OCI-LY1 (cell line): Measurements from ENCODE around the gene RIN1.

Experiments used
- H2AFZ ChIP-seq: fragments of 200-600 bp; sonication (generic), shearing (Covaris generic); 2 replicates; pipeline ENCODE4 v1.6.0; 2014; ENCODE audit warnings: antibody characterized with exemption, mild to moderate bottlenecking, low read length
- H3F3A ChIP-seq: fragments of 200-600 bp; sonication (generic), shearing (Covaris generic); 2 replicates; pipeline ENCODE4 v1.6.0; 2014; ENCODE audit warnings: mild to moderate bottlenecking, antibody characterized with exemption, low read length, moderate library complexity; ENCODE audit not compliant: insufficient read depth
- H3K27ac ChIP-seq: fragments of 200-600 bp; sonication (generic); 2 replicates; pipeline ENCODE4 v1.5.1; 2014; ENCODE audit warnings: low read length, mixed run types, mild to moderate bottlenecking, low read depth; ENCODE audit not compliant: poor library complexity, severe bottlenecking
- H3K27me3 ChIP-seq: fragments of 200-600 bp; sonication (generic); 2 replicates; pipeline ENCODE4 v1.6.0; 2014; ENCODE audit warnings: antibody characterized with exemption, mild to moderate bottlenecking, low read length, moderate library complexity; ENCODE audit not compliant: insufficient read depth
- H3K36me3 ChIP-seq: fragments of 200-600 bp; sonication (generic); 2 replicates; pipeline ENCODE4 v1.6.1; 2014; ENCODE audit warnings: mild to moderate bottlenecking, antibody characterized with exemption, low read length, moderate library complexity, mixed read lengths; ENCODE audit not compliant: insufficient read depth
- H3K4me1 ChIP-seq: fragments of 200-600 bp; sonication (generic); 2 replicates; pipeline ENCODE4 v1.5.1; 2014; ENCODE audit warnings: mild to moderate bottlenecking, low read length, moderate library complexity; ENCODE audit not compliant: insufficient read depth, severe bottlenecking
- H3K4me2 ChIP-seq: fragments of 200-600 bp; sonication (generic), shearing (Covaris generic); 2 replicates; pipeline ENCODE4 v1.6.1; 2014; ENCODE audit warnings: low read length
- H3K4me3 ChIP-seq: fragments of 200-600 bp; sonication (generic); 2 replicates; pipeline ENCODE4 v1.5.1; 2014; ENCODE audit warnings: low read length, low read depth, mild to moderate bottlenecking, mixed read lengths; ENCODE audit not compliant: poor library complexity, severe bottlenecking
- H3K79me2 ChIP-seq: fragments of 200-600 bp; shearing (Covaris generic); 2 replicates; pipeline ENCODE4 v1.6.1; 2016; ENCODE audit warnings: mixed run types, low read length, mixed read lengths; ENCODE audit not compliant: insufficient read depth
- H3K9ac ChIP-seq: fragments of 200-600 bp; sonication (generic), shearing (Covaris generic); 2 replicates; pipeline ENCODE4 v1.6.1; 2014; ENCODE audit warnings: mild to moderate bottlenecking, low read length, mixed read lengths
- H3K9me2 ChIP-seq: fragments of 200-600 bp; sonication (generic), shearing (Covaris generic); 2 replicates; pipeline ENCODE4 v1.6.1; 2014; ENCODE audit warnings: low read depth, mild to moderate bottlenecking, low read length, mixed read lengths
- H3K9me3 ChIP-seq: fragments of 200-600 bp; shearing (Covaris generic); 2 replicates; pipeline ENCODE4 v1.6.1; 2014; ENCODE audit warnings: low read length, mixed read lengths
- H4K20me1 ChIP-seq: fragments of 200-600 bp; sonication (generic), shearing (Covaris generic); 2 replicates; pipeline ENCODE4 v1.6.0; 2016; ENCODE audit warnings: mild to moderate bottlenecking, low read length; ENCODE audit not compliant: insufficient read depth
- EZH2 ChIP-seq: fragments of 200-600 bp; sonication (generic), shearing (Covaris generic); IDR thresholded peaks from 2 replicates; pipeline ENCODE4 v1.8.0; 2017; ENCODE audit warnings: borderline replicate concordance, mixed run types, mild to moderate bottlenecking, antibody characterized with exemption, low read length, moderate library complexity, mixed read lengths
- TF ChIP-seq, protein P1 (sequence below): fragments of 200-600 bp; sonication (generic), shearing (Covaris generic); IDR thresholded peaks from 2 replicates; pipeline ENCODE4 v1.5.1; 2017; ENCODE audit warnings: mild to moderate bottlenecking, antibody characterized with exemption, low read length, moderate library complexity, mixed read lengths

Gene RIN1

DNA sequence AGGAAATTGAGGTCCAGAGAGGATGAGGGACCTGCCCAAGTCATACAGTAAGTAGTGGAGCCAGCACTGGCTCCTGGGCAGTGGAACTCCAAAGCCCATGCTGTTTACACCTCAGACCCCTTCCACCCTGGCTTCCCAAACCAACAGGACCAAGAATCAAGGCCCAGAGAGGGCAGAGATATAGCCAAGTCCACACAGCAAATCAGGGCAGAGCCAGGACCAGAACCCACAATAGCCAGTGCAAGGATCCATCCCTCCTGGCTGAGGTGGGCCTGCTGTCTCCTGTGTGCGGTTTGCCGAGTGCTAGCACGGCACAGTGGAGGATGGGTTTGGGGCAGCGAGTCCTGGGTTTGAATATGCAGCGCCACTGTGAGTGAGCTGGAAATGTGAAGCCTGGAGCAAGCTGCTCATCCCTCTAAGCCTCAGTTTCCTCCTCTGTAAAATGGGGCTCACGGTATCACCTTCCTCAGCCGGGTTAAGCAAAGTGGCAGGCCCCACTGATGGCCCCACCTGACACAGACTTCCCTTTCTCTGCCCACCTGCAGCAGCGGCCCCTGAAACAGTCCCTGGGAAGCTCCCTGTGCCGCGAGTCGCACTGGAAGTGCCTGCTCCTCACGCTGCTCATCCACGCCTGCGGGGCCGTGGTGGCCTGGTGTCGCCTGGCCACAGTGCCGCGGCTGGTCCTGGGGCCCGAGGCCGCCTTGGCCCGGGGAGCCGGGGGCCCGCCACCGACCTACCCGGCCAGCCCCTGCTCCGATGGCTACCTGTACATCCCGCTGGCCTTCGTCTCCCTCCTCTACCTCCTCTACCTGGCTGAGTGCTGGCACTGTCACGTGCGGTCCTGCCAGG, 42.2 kb downstream of the RIN1 start:
- Histone ChIP-seq H3K27me3 (peaks cover 4% of the 10 kb centered on the region; the same call in 1 of the 2 replicates), H3K27ac (no peak overlapping the region), H3K36me3 (no peaks in the 10 kb centered on the region), H3K9me3 (no peaks in the 10 kb centered on the region), H2AFZ (no peak overlapping the region), H3K9ac (no peak overlapping the region), H3K4me1 (peaks cover 8% of the 10 kb centered on the region), H4K20me1 (no peaks in the 10 kb centered on the region), H3K4me2 (no peak overlapping the region), H3K4me3 (no peak overlapping the region), H3K79me2 (no peaks in the 10 kb centered on the region), H3F3A (no peaks in the 10 kb centered on the region), H3K9me2 (no peaks in the 10 kb centered on the region)
- TF ChIP-seq EZH2 = no peak
- TF ChIP-seq, protein P1, sequence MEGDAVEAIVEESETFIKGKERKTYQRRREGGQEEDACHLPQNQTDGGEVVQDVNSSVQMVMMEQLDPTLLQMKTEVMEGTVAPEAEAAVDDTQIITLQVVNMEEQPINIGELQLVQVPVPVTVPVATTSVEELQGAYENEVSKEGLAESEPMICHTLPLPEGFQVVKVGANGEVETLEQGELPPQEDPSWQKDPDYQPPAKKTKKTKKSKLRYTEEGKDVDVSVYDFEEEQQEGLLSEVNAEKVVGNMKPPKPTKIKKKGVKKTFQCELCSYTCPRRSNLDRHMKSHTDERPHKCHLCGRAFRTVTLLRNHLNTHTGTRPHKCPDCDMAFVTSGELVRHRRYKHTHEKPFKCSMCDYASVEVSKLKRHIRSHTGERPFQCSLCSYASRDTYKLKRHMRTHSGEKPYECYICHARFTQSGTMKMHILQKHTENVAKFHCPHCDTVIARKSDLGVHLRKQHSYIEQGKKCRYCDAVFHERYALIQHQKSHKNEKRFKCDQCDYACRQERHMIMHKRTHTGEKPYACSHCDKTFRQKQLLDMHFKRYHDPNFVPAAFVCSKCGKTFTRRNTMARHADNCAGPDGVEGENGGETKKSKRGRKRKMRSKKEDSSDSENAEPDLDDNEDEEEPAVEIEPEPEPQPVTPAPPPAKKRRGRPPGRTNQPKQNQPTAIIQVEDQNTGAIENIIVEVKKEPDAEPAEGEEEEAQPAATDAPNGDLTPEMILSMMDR = no peak

DNA sequence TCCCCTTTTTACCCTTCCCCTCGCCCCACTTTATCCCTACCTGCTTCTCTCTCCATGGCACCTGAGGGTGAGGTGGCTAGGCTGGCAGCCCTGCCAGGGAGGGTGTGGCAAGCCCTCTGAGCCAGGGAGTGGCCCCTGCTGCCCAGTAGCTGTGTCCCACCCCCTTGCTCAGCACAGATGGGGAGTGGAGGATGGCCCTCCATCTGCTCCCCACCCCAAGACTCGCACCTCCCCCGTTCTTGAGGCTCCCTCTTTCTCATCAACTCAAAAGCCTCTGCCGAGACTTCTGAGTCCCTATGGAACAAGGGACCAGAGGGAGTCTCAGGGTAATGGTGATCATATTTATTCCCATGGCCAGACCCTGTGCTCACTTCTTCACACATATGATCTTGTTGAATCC, 42.9 kb downstream of the RIN1 start:
- no peaks in the 10 kb centered on the region for H4K20me1 ChIP-seq
- H3K9me2 ChIP-seq = no peaks in the 10 kb centered on the region
- no peak overlapping the region for H3K4me2 ChIP-seq
- H3K27ac ChIP-seq = no peak overlapping the region
- H3K9ac ChIP-seq = no peak overlapping the region
- H3K27me3 ChIP-seq = peaks cover 3% of the 10 kb centered on the region; the same call in 1 of the 2 replicates
- H3K9me3 ChIP-seq = no peaks in the 10 kb centered on the region
- no peaks in the 10 kb centered on the region for H3K36me3 ChIP-seq
- peaks cover 9% of the 10 kb centered on the region for H3K4me1 ChIP-seq
- no peaks in the 10 kb centered on the region for H3K79me2 ChIP-seq
- TF ChIP-seq, protein P1 = no peak
- no peak for TF ChIP-seq EZH2
- no peaks in the 10 kb centered on the region for H3F3A ChIP-seq
- H2AFZ ChIP-seq = no peak overlapping the region
- no peak overlapping the region for H3K4me3 ChIP-seq

DNA sequence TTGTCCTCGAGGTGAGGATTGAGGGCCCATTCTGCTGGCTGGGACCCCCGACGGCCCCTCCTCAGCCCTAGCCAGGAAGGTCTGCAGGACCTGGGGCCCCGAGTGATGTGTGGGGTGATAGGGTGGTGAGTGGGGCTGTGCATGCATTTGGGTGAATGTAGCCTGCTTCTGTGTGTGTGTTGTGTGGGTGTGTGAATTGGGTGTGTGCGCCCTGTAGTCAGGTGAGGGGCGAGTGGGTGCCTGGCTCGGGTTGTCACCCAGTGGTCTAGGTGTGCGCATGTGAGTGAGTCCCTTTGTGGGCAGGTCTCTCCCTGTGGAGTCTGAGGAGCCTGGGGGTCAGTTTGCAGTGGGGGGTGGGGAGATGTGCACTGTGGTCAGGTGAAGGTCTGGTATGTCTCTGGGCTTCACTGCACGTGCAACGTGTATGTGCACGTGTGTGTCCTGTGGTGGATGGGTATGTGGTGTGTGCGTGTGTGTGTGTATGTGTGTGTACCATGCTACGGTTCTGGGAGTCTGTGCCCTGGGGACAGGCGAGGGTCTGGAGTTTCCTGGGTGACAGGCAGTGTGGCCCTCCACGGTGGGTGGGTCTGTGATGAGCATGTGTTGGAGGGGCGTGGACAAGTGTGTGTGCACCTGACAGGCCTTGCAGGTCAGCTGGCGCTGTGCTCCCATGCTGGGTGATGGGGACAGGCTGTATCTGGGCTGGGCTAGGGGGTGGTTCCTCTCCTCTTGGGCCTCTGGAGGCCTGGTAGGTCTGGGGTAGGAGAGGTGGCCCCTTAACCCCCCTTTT, 43.5 kb downstream of the RIN1 start:
- H4K20me1 ChIP-seq = no peaks in the 10 kb centered on the region
- H3K4me3 ChIP-seq = no peak overlapping the region
- no peak for TF ChIP-seq EZH2
- TF ChIP-seq, protein P1 = no peak
- H3K9me2 ChIP-seq = no peaks in the 10 kb centered on the region
- H3K9me3 ChIP-seq = no peaks in the 10 kb centered on the region
- no peaks in the 10 kb centered on the region for H3F3A ChIP-seq
- no peak overlapping the region for H2AFZ ChIP-seq
- peaks cover 15% of the 10 kb centered on the region for H3K4me1 ChIP-seq
- no peak overlapping the region for H3K4me2 ChIP-seq
- no peak overlapping the region for H3K9ac ChIP-seq
- H3K36me3 ChIP-seq = no peaks in the 10 kb centered on the region
- H3K79me2 ChIP-seq = no peaks in the 10 kb centered on the region
- no peaks in the 10 kb centered on the region; the same call in 1 of the 2 replicates for H3K27me3 ChIP-seq
- H3K27ac ChIP-seq = no peak overlapping the region
